GM18520 (cell line): Measurements from ENCODE around the gene GGT6.

Experiments used
- ATAC-seq: cut with Tn5 transposase; IDR thresholded peaks from one replicate; pipeline ENCODE4 v1.9.1; 2021; ENCODE audit not compliant: unreplicated experiment

Gene GGT6

DNA sequence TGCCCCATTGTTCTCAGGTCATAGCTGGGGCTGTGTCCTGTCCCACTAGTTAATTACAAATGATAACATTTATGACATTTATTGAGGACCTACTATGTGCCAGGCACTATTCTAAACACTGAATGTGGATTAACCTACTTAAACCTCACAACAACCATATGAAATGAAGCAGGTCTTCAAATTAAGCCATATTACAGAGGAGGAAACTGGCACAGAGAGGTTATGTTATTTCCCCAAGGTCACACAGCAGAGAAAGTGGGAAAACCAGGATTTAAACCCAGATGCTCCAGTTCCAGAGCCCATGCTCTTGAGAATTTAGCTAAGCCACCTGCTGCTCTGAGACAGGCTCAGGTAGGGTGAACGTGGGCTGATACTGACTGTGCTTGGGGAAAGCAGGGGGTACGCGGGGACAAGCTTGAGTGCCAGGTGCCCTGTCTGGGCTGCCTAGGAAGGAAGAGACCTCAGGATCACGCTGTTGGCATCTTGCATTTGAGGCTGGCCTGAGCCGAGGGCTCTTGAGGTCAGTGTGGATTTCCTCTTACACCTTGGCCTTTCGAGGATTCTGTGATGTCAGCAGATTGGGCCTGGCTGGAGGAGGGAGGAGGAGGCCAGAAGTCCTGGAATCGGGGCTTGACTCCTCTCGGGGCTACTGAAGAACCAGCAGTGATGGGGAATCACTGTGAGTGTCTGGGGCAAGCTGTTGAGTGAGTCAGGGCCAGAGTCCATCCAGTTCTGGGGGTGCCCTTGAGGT lies 52.8 kb downstream of the GGT6 start:
- no peak for ATAC-seq
